ENCODE measurements around the gene B4GAT1. TPM values are rescaled to one million over a fixed set of nuclear protein-coding genes. Genes with fewer than 3 reads are reported as not detected.

The B4GAT1 gene
- total and polyA plus RNA-seq, 2 of the 13 experiments (the other 11 are each of a cell fraction or from before 2014, with no cell fraction given): 40.4 to 109 TPM

GRCh38 chr11:66391322-66391721, 43.9 kb upstream of the B4GAT1 start:
- no peak for ATAC-seq
- ChIA-PET CTCF (ENCODE audit: low intra/inter-chr PET ratio, low total read pairs) (no interaction called here), POLR2A (no interaction called here)
- Histone ChIP-seq H3K4me1 (ENCODE audit: insufficient read depth, low read length) (peaks cover 9% of the 10 kb centered on the region; the same call in 1 of the 2 replicates), H3K79me2 (ENCODE audit: insufficient read depth, low read length) (no peaks in the 10 kb centered on the region), H3K27ac (ENCODE audit: extremely low read length, insufficient read depth, low read length) (no peak overlapping the region), H3K9ac (ENCODE audit: insufficient read depth, low read depth, low read length) (no peak overlapping the region), H2AFZ (ENCODE audit: low read length) (no peak overlapping the region), H3K4me2 (ENCODE audit: low read depth, low read length) (no peak overlapping the region), H4K20me1 (ENCODE audit: insufficient read depth, low read length) (no peaks in the 10 kb centered on the region), H3K4me3 (replicated peaks in 1 of 3; ENCODE audit: insufficient read depth in 1 of 3, low read depth in 2 of 3, low read length in 3 of 3) (no peak overlapping the region), H3K27me3 (ENCODE audit: control insufficient read depth in 1 of 2, insufficient read depth in 2 of 2, low read length in 2 of 2) (peaks cover 0 to 20% of the 10 kb centered on the region in 2 experiments; a peak in 1 of 5 replicates), H3K9me3 (ENCODE audit: low read length) (no peaks in the 10 kb centered on the region), H3K36me3 (replicated peaks in 1 of 2; ENCODE audit: control insufficient read depth in 1 of 2, insufficient read depth in 2 of 2, low read length in 2 of 2) (no peaks in the 10 kb centered on the region)
- WGBS (ENCODE audit: low lambda C conversion rate): 35% methylated on average over 6 of the region's 6 CpGs
- TF ChIP-seq GABPB1 (CRISPR knock-in tag; IDR thresholded peaks at IDR 0.05) (no peak), TFAP4 (IDR thresholded peaks at IDR 0.05; ENCODE audit: borderline replicate concordance, low read depth) (no peak), ZNF781 (CRISPR knock-in tag; IDR thresholded peaks at IDR 0.05; ENCODE audit: borderline replicate concordance, not compliant biosample characterization) (no peak), KLF6 (CRISPR knock-in tag; IDR thresholded peaks at IDR 0.05) (no peak), SPEN (CRISPR knock-in tag; IDR thresholded peaks at IDR 0.05; ENCODE audit: low read depth) (no peak), KDM5A (IDR thresholded peaks at IDR 0.05; ENCODE audit: borderline replicate concordance, low read length) (no peak), MXI1 (IDR thresholded peaks at IDR 0.05; ENCODE audit: borderline replicate concordance, low read depth, low read length) (no peak)
- no peak for DNase-seq (ENCODE audit: low spot score)
- no peak for FAIRE-seq
- in situ Hi-C loops (cut with HindIII; ENCODE audit: extremely low pct_ligation_motif_present, low pct_unique_long_range_greater_than_20kb): no loop called here
- BruUV-seq (replicated peaks): no TSS peak
- intact Hi-C loops (cut with micrococcal nuclease; ENCODE audit: unreplicated experiment): no loop called here
